ENCODE data around the gene MAML1.

- TF ChIP-seq POLR2A (IDR thresholded peaks at IDR 0.05; ENCODE audit: low read length) (no peak), GATA1 (IDR thresholded peaks at IDR 0.05; ENCODE audit: low read depth, low read length) (no peak)
Measured at GRCh38 chr5:179794171-179794570, 61.5 kb downstream of the MAML1 start.

Measured in erythroblast (primary cell).